Osteoblast (primary cell): Measurements from ENCODE around the gene GALNT16. TPM values are rescaled to one million over a fixed set of nuclear protein-coding genes. Genes with fewer than 3 reads are reported as not detected.

ENCODE experiments used
- DNase-seq: peaks from one replicate; pipeline ENCODE4 v3.0.0; 2011; ENCODE audit warnings: low spot score, mixed read lengths; ENCODE audit not compliant: insufficient read length; ENCODE audit errors: missing footprints
- H2AFZ ChIP-seq: 2 replicates; pipeline ENCODE4 v1.6.0; 2011; ENCODE audit warnings: mild to moderate bottlenecking, low read length
- H3K27ac ChIP-seq: 2 replicates; pipeline ENCODE4 v1.5.1; 2011; ENCODE audit warnings: mild to moderate bottlenecking, low read depth, low read length, moderate library complexity
- H3K27me3 ChIP-seq: 2 replicates; pipeline ENCODE4 v1.6.0; 2012; ENCODE audit warnings: mild to moderate bottlenecking, control low read depth, inconsistent platforms, low read length, moderate library complexity; ENCODE audit not compliant: insufficient read depth
- H3K36me3 ChIP-seq: 2 replicates; pipeline ENCODE4 v1.5.1; 2011; ENCODE audit warnings: mild to moderate bottlenecking, low read length, control low read depth, moderate library complexity; ENCODE audit not compliant: insufficient read depth
- H3K4me1 ChIP-seq: 2 replicates; pipeline ENCODE4 v1.5.1; 2011; ENCODE audit warnings: mild to moderate bottlenecking, low read length, control low read depth, moderate library complexity; ENCODE audit not compliant: insufficient read depth
- H3K4me2 ChIP-seq: 2 replicates; pipeline ENCODE4 v1.6.0; 2011; ENCODE audit warnings: mild to moderate bottlenecking, low read length; ENCODE audit not compliant: insufficient read depth
- H3K4me3 ChIP-seq: fragments of 200-600 bp; sonication (generic); 3 replicates; pipeline ENCODE4 v1.5.1; 2012; ENCODE audit warnings: mild to moderate bottlenecking, low read length, inconsistent platforms; ENCODE audit not compliant: insufficient read depth
- H3K79me2 ChIP-seq: 2 replicates; pipeline ENCODE4 v1.6.0; 2012; ENCODE audit warnings: mild to moderate bottlenecking, low read length, control low read depth, inconsistent platforms; ENCODE audit not compliant: insufficient read depth
- H3K9me3 ChIP-seq: 2 replicates; pipeline ENCODE4 v1.5.1; 2011; ENCODE audit warnings: low read depth, low read length, control low read depth
- H4K20me1 ChIP-seq: 2 replicates; pipeline ENCODE4 v1.6.0; 2012; ENCODE audit warnings: mild to moderate bottlenecking, low read length, control low read depth; ENCODE audit not compliant: insufficient read depth
- total RNA-seq: library from RNA; depleted of rRNA; stranded (reverse); fragments of >200 nt; gene quantifications from 2 replicates; pipeline ENCODE4 v1.2.3, GENCODE V29; 2012
- TF ChIP-seq, protein P1 (sequence below): IDR thresholded peaks from 2 replicates; pipeline ENCODE4 v1.5.1; 2011; ENCODE audit warnings: mild to moderate bottlenecking, low read depth, low read length, moderate library complexity; ENCODE audit errors: extremely low read depth

Gene GALNT16
- total RNA-seq, 1 donor = 4.0 TPM

- Histone ChIP-seq H3K4me2 (no peak overlapping the region), H4K20me1 (no peaks in the 10 kb centered on the region)
- TF ChIP-seq, protein P1, sequence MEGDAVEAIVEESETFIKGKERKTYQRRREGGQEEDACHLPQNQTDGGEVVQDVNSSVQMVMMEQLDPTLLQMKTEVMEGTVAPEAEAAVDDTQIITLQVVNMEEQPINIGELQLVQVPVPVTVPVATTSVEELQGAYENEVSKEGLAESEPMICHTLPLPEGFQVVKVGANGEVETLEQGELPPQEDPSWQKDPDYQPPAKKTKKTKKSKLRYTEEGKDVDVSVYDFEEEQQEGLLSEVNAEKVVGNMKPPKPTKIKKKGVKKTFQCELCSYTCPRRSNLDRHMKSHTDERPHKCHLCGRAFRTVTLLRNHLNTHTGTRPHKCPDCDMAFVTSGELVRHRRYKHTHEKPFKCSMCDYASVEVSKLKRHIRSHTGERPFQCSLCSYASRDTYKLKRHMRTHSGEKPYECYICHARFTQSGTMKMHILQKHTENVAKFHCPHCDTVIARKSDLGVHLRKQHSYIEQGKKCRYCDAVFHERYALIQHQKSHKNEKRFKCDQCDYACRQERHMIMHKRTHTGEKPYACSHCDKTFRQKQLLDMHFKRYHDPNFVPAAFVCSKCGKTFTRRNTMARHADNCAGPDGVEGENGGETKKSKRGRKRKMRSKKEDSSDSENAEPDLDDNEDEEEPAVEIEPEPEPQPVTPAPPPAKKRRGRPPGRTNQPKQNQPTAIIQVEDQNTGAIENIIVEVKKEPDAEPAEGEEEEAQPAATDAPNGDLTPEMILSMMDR = no peak
These were observed 31.4 kb downstream of the GALNT16 start for GRCh38 chr14:69291396-69291795.

DNA sequence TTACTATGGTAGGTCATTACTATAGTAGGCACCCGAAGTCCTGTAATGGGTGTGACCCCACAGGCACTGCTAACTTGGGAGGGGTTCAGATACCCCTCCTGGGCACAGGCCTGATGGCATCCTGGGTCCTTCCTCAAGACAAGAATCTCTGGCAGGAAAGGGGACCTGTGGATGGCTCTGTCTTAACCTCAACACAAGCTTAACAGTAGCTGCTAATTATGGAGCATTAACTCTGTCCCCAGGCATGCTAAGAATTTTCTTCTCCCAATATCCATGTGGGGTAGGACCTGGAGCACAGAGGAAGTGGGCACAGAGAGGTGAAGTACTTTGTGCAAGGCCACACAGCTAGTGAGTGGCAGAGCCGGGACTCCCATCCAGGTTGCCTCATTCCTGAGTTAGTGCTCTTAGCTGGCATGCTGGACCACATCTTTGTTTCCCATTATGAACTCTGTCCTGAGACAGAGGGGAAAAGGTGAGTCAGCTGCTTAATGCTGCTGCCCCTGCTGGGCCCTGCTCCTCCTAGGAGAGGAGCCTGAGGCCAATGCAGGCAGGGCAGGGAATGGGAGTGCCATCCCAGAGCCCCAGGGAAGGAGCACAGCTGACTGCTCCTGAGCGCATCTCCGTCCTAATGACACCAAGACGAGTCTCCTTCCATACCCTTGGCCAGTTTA, 32.1 kb downstream of the GALNT16 start:
- TF ChIP-seq, protein P1 = no peak
- H3K36me3 ChIP-seq = no peaks in the 10 kb centered on the region
- no peaks in the 10 kb centered on the region for H3K4me1 ChIP-seq
- no peak overlapping the region for H3K4me3 ChIP-seq
- H3K79me2 ChIP-seq = no peaks in the 10 kb centered on the region
- H3K27me3 ChIP-seq = no peaks in the 10 kb centered on the region
- DNase-seq = no peak
- no peaks in the 10 kb centered on the region for H3K9me3 ChIP-seq
- H3K27ac ChIP-seq = no peak overlapping the region
- H3K4me2 ChIP-seq = no peak overlapping the region
- no peak overlapping the region for H2AFZ ChIP-seq
- H4K20me1 ChIP-seq = no peaks in the 10 kb centered on the region

More at GRCh38 chr14:69291396-69291795, 31.4 kb downstream of the GALNT16 start:
- Histone ChIP-seq H3K9me3 (no peaks in the 10 kb centered on the region), H3K36me3 (no peaks in the 10 kb centered on the region), H3K4me1 (no peaks in the 10 kb centered on the region), H3K4me3 (no peak overlapping the region), H3K27ac (no peak overlapping the region), H3K27me3 (no peaks in the 10 kb centered on the region), H3K79me2 (no peaks in the 10 kb centered on the region), H2AFZ (no peak overlapping the region)
- DNase-seq = no peak

DNA sequence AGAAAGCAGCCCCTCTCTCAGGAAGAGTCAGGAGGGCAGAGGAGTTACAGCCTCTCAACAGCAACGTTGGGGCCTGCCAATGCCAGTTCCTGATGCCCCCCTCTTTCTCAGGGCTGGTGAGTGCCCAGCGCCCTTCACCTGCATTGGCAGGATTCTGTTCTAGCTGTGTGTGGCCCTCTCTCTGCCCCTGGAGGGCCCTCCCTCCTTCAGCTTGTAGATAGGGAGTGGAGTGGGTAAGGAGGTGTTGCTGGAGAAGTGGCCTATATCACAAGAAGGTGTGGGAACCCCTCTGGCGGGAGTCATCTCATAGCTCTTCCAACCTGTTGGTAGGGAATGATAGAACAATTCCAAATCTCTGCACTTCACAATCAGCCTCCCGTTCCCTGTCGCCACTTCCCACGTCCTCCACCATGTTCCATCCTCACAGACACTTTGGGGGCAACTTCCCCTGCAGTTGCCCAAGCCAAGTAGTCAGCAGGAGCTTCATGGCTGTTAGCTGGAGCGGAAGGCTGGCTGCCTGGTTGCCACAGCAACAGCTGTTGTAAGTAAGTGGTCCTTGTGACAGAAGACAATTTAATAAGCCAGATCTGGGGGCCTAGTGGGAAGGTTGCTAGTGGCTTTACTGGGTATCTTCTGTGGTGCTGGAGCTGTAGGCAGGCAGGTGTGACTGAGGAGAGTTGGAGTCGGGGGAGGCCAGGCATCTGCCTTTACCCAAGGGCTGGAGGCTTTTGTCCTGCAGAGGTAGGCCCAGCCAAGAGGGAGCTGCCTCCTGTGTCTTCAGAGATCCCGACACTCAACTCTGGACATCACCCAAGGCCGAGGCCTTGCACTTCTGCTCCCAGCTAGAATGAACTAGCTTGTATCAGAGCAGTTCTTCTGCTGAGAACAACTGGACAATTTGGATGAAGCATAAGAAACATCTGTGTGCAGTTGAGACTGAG, 38.4 kb downstream of the GALNT16 start:
- H2AFZ ChIP-seq = no peak overlapping the region
- no peaks in the 10 kb centered on the region for H4K20me1 ChIP-seq
- H3K4me1 ChIP-seq = no peaks in the 10 kb centered on the region
- H3K27me3 ChIP-seq = peaks cover 23% of the 10 kb centered on the region
- H3K27ac ChIP-seq = no peak overlapping the region
- no peaks in the 10 kb centered on the region for H3K79me2 ChIP-seq
- no peaks in the 10 kb centered on the region for H3K9me3 ChIP-seq
- H3K36me3 ChIP-seq = no peaks in the 10 kb centered on the region
- DNase-seq = no peak
- no peak overlapping the region for H3K4me2 ChIP-seq
- TF ChIP-seq, protein P1 = no peak
- no peak overlapping the region for H3K4me3 ChIP-seq
